ENCODE measurements around the gene POLR2M.
A peak's percentile ranks its signal among the peaks of the same experiment; 100 is the strongest.

Gene POLR2M

GRCh38 chr15:57740048-57740447 lies 33.5 kb downstream of the POLR2M start:
- DNase-seq (ENCODE audit: low spot score) = no peak

DNA sequence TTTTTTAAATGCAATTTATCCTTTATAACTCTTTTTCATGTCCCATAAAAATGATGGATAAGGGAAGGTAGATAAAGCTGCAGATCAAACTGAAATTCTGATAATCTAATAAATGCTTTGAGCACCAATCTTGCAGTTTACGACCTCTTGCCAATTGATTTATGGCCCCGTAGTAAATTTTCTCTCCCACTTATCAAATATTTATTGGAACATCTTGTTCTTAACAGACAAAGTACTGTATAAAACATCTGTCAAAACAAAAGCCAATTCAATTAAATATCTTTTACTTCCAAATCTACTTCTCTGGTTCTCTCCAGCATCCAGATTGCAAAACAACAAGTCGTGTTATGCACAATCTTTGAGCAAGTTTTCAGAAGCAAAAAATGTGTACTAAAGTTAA lies 34.6 kb downstream of the POLR2M start:
- DNase-seq (ENCODE audit: low spot score) = no peak

- no peak for DNase-seq (ENCODE audit: low spot score)
Observed at GRCh38 chr15:57743424-57743823, 36.9 kb downstream of the POLR2M start.

GRCh38 chr15:57746786-57747185 lies 40.3 kb downstream of the POLR2M start:
- no peak for DNase-seq (ENCODE audit: low spot score)

DNA sequence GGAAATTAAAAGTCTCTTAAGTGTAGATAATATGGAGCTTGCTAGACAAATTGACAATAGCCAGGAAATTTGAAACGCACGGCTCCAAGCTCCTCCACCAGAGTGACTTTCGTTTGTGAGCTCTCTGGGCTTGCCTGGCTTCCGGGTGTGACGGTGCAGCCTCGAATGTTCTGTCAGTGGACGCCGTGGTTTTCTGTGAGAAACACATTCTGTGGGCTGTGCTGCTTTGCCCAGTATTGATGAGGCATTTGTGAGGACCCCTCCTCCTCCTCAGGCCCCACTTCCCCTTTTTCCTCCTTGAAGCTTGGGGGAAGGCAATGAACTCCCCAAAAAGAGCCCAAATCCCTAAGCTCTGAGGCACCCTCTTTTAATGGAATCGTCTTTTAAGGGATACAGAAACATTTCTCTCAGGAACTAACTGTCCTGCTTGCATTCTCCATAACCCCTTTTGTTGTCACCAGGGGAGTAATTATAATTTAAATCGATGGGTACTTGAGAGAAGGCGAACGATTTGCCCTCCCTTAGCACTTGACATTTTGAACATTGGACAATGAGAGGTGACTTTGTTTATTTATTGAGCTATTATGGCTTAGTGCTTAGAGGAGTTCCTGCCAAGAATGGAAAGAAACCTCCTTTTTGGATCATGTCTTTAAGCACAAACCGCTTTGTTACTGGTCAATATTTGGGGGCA lies 40.8 kb downstream of the POLR2M start:
- no peak for DNase-seq (ENCODE audit: low spot score)

GRCh38 chr15:57751177-57751800 lies 44.8 kb downstream of the POLR2M start:
- DNase-seq (ENCODE audit: low spot score) = peak; percentile 64

GRCh38 chr15:57752436-57752835 lies 45.9 kb downstream of the POLR2M start:
- DNase-seq (ENCODE audit: low spot score) = no peak

DNA sequence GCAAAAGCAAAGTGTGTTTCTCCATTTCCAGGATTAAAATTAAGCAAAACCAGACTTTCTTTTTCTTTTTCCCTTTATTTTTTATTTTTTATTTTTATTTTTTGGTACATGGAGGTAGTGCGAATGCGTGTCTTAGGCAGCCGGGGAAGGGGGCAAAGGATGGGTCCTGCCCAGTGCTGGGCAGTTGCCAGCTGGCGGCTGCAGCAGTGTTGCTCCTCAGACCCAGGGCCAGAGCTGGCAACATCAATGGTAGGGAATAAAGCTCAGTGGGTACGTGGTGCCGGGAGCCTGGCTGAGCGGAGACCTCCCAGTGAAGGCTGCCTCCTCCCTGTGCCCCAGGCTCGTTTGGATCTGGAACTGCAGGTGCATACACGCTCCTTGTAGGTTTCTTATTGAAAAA lies 46.3 kb downstream of the POLR2M start:
- DNase-seq (ENCODE audit: low spot score) = no peak

DNA sequence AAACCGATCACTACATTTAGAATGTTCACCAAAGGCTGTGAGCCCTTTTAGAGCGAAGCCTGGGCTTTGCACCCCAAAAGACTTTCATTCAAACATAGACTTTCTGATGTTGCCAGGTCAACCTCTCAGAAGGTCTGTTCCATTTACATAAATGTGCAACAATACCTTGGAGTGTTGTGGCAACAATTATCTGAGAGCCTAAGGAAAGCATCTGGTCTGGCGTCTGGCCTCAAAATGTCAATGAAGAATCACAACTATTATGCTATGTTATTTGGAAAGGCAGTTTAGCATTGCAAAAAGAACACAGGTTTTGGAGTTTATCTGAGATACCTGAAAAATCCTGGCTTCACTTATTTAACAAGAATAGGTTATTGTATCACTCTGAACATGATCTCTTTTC lies 50.0 kb downstream of the POLR2M start:
- no peak for DNase-seq (ENCODE audit: low spot score)

GRCh38 chr15:57758560-57758959 lies 52.0 kb downstream of the POLR2M start:
- DNase-seq (ENCODE audit: low spot score) = no peak

DNA sequence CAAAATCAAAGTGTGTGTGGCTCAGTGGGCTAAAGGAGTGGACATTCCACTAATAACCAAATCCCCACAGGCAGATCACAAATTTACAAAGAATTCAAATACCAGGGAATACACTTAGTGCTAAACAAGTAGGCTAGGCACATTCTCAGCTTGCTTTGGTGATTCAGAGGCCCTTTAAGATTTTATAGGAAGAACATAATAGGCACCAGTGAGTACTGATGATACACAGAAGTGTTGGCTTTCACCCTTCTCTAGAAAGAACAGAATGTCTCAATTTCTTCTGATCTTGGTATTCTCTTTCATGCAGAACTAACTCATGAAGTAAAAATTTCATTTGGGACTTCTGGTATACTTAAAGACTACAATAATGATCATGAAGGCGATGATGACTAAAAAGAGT lies 55.0 kb downstream of the POLR2M start:
- DNase-seq (ENCODE audit: low spot score) = no peak

DNA sequence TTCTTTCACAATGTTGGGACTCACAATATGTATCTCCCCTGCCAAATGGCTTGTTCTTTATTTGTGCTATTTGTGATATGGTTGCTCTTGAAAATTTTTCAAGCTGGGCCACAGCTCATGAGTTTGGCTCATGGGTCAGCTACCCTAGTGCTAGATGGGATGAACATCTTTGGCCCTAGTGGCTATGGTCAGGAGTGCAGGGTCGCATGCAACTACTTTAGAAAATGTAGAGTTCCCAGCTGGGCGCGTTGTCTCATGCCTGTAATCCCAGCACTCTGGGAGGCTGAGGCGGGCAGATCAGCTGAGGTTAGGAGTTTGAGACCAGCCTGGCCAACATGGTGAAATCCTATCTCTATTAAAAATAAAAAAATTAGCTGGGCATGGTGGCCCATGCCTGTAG lies 55.8 kb downstream of the POLR2M start:
- no peak for DNase-seq (ENCODE audit: low spot score)

- DNase-seq (ENCODE audit: low spot score) = no peak
Observed at GRCh38 chr15:57763176-57763964, 56.9 kb downstream of the POLR2M start.

All from putamen (tissue), 1 donor.